ENCODE data around the gene PTPRJ. TPM values are rescaled to one million over a fixed set of nuclear protein-coding genes. Genes with fewer than 3 reads are reported as not detected.

Gene PTPRJ
- total RNA-seq, 1 experiment from 2014 or later: 43.7 TPM

DNA sequence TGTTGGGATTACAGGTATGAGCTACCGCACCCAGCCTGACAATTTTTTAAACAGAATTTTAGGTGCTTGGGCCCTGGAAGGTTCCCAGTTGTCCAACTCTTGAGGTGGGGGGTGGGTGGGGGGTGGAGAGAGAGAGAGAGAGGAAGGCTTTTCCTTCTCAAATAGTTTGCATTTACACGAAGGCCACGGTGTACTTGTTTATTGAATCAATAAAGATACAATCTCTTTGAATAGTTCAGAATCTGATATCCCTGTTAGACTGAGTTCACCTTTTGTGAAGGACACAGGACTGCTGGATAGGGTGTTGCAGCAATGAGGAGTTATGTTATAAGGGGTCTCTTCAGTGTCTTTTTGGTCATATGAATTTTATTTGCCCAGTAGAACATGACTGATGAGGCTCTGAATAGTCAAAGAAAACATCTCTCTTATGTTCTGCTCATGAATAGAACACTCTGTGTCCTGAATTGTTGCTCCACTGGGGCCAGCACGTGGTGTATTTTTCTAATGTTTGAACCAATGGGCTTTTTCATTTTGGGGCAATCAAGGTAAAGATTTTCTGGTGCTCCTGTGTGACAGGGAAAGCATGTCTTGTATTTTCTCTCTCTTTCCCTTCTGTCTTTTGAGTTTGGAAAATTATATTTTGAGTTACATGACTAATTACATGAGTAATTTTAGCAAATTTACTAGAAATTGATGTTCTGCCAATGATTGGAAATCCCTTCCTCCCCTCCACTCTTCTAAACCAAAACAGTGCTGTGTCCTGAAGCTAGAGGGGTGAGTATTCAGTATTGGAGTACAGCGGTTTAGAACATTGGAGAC is 61.7 kb downstream of the PTPRJ start:
- H4K20me1 ChIP-seq (ENCODE audit: insufficient read depth): no peaks in the 10 kb centered on the region
- no TSS peak for BruUV-seq (replicated peaks)
- no peak overlapping the region for H2AFZ ChIP-seq
- intact Hi-C loops (cut with micrococcal nuclease; ENCODE audit: unreplicated experiment): no loop called here
- H3K4me1 ChIP-seq (replicated peaks; ENCODE audit: insufficient read depth): 0 out of 2 replicates have a peak, but pooled peaks cover 10% of the 10 kb centered on the region
- POLR2A ChIA-PET (ENCODE audit: unreplicated experiment): no interaction called here
- H3F3A ChIP-seq (ENCODE audit: insufficient read depth, low read depth): peaks cover 6% of the 10 kb centered on the region
- no peak overlapping the region for H3K4me3 ChIP-seq
- CTCF ChIA-PET: no interaction called here
- H3K79me2 ChIP-seq (ENCODE audit: low read depth): peaks cover 79% of the 10 kb centered on the region
- H3K9me3 ChIP-seq (ENCODE audit: insufficient read depth, low read depth): no peaks in the 10 kb centered on the region
- H3K27ac ChIP-seq: no peak overlapping the region
- TF ChIP-seq EZH2 (IDR thresholded peaks at IDR 0.05; ENCODE audit: low read depth): no peak
- TF ChIP-seq, protein P1, sequence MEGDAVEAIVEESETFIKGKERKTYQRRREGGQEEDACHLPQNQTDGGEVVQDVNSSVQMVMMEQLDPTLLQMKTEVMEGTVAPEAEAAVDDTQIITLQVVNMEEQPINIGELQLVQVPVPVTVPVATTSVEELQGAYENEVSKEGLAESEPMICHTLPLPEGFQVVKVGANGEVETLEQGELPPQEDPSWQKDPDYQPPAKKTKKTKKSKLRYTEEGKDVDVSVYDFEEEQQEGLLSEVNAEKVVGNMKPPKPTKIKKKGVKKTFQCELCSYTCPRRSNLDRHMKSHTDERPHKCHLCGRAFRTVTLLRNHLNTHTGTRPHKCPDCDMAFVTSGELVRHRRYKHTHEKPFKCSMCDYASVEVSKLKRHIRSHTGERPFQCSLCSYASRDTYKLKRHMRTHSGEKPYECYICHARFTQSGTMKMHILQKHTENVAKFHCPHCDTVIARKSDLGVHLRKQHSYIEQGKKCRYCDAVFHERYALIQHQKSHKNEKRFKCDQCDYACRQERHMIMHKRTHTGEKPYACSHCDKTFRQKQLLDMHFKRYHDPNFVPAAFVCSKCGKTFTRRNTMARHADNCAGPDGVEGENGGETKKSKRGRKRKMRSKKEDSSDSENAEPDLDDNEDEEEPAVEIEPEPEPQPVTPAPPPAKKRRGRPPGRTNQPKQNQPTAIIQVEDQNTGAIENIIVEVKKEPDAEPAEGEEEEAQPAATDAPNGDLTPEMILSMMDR (conservative IDR thresholded peaks at IDR 0.05): no peak
- H3K4me2 ChIP-seq: no peak overlapping the region
- DNase-seq: peak in 1 of 2 experiments; percentile 22
- H3K27me3 ChIP-seq (ENCODE audit: insufficient read depth, low read depth): no peaks in the 10 kb centered on the region
- H3K36me3 ChIP-seq (ENCODE audit: low read depth): no peaks in the 10 kb centered on the region; the same call in 1 of the 2 replicates
- no peaks in the 10 kb centered on the region for H3K9me2 ChIP-seq (ENCODE audit: insufficient read depth)

DNA sequence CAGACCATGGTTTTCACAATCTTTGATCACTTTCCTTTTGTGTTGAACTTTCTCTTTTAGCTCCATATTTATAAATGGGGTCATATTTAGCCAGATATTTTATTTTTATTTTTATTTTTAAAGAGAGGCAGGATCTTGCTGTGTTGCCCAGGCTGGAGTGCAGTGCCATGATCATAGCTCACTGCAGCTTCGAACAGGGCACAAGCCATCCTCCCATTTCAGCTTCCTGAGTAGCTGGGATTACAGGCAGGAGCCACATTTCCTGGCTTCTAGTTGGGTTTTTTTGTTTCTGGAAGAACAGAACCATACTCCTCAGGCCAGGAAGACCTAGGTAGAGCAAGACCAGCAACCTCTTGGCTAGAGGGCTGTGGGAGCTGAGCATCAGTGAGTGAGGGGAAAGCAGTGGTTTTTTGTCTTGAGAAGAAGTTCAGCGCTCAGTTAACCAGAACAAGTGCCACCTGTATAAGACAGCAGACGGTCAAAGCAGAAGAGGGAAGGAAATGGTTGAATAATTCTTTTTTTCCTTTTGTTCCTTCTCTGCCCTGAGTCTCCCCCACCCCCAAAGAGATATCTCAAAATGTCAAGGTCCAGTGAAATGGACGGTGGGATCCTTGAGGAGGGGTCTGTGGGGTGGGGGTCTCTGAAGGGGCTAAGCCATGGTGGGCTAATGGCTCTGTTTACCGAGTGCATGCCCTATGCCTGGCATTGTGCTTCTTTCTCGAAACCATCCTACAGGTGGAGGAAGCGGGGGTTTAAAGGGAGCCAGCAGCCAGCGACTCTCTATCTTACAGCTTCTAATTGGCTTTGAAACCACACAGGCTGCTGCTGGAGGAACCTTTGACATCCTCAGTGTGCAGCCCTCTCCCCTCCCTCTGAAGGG is 63.0 kb downstream of the PTPRJ start:
- Histone ChIP-seq H3K4me2 (no peak overlapping the region), H3K9me3 (ENCODE audit: insufficient read depth, low read depth) (no peaks in the 10 kb centered on the region), H3K9me2 (ENCODE audit: insufficient read depth) (no peaks in the 10 kb centered on the region), H3K4me1 (replicated peaks; ENCODE audit: insufficient read depth) (peaks cover 17% of the 10 kb centered on the region; the same call in 1 of the 2 replicates), H3K36me3 (ENCODE audit: low read depth) (no peaks in the 10 kb centered on the region; the same call in 1 of the 2 replicates), H3K4me3 (no peak overlapping the region), H3K27ac (no peak overlapping the region), H2AFZ (no peak overlapping the region), H3K79me2 (ENCODE audit: low read depth) (peaks cover 77% of the 10 kb centered on the region), H3K27me3 (ENCODE audit: insufficient read depth, low read depth) (no peaks in the 10 kb centered on the region), H3F3A (ENCODE audit: insufficient read depth, low read depth) (peaks cover 4% of the 10 kb centered on the region), H4K20me1 (ENCODE audit: insufficient read depth) (no peaks in the 10 kb centered on the region)
- peak in 1 of 2 experiments; percentile 1 for DNase-seq
- ChIA-PET CTCF (no interaction called here), POLR2A (ENCODE audit: unreplicated experiment) (no interaction called here)
- no peak for TF ChIP-seq EZH2 (IDR thresholded peaks at IDR 0.05; ENCODE audit: low read depth)
- TF ChIP-seq, protein P1 (conservative IDR thresholded peaks at IDR 0.05): no peak
- intact Hi-C loops (cut with micrococcal nuclease; ENCODE audit: unreplicated experiment): no loop called here
- BruUV-seq (replicated peaks): no TSS peak

DNA sequence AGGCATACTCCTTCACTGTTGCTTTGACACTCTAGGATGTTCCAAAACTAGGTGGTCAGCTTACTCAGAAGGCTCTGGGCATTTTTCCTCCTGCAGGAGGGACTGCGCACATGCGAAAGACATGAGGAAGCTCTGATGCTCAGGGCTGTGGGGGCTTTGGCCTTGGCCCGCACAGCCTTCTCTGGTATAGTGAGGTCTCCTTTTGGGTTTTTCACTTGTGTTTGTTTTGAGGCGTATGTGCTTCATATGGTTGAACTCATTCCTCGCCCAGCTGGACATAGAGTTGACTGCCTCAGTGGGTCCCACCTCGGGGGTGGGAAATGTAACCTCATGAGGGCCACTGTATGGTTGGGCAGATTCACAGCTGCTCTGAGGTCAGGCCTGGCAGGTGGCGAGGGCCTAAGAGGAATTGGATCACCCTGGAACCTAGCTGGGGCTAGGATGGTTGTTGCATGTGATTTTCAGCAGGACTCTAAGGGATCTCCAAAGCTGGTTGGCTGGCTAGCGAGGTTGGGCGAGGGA is 63.7 kb downstream of the PTPRJ start:
- Histone ChIP-seq H3K79me2 (ENCODE audit: low read depth) (peaks cover 77% of the 10 kb centered on the region), H3K4me1 (replicated peaks; ENCODE audit: insufficient read depth) (peaks cover 21% of the 10 kb centered on the region), H3K27ac (no peak overlapping the region), H2AFZ (no peak overlapping the region), H3F3A (ENCODE audit: insufficient read depth, low read depth) (peaks cover 9% of the 10 kb centered on the region), H3K9me2 (ENCODE audit: insufficient read depth) (no peaks in the 10 kb centered on the region), H3K9me3 (ENCODE audit: insufficient read depth, low read depth) (no peaks in the 10 kb centered on the region), H3K4me3 (no peak overlapping the region), H3K36me3 (ENCODE audit: low read depth) (no peaks in the 10 kb centered on the region; the same call in 1 of the 2 replicates), H3K4me2 (no peak overlapping the region), H4K20me1 (ENCODE audit: insufficient read depth) (no peaks in the 10 kb centered on the region), H3K27me3 (ENCODE audit: insufficient read depth, low read depth) (no peaks in the 10 kb centered on the region)
- peak in 1 of 2 experiments; percentile 21 for DNase-seq
- POLR2A ChIA-PET (ENCODE audit: unreplicated experiment): interaction anchor here (0.8 kb wide), 1 partner anchor 33 kb away, joined by 7 read pairs; no protein-coding TSS in a partner anchor
- CTCF ChIA-PET: no interaction called here
- no TSS peak for BruUV-seq (replicated peaks)
- intact Hi-C loops (cut with micrococcal nuclease; ENCODE audit: unreplicated experiment): no loop called here
- TF ChIP-seq EZH2 (IDR thresholded peaks at IDR 0.05; ENCODE audit: low read depth): no peak
- TF ChIP-seq, protein P1 (conservative IDR thresholded peaks at IDR 0.05): no peak

All from PC-9 (cell line).